ENCODE results near the gene IL22RA1.

IL22RA1 gene

GRCh38 chr1:24173638-24174575 lies 31.0 kb upstream of the IL22RA1 start:
- peak overlapping the region; percentile 8; the same call in 1 of the 2 replicates for H3K27ac ChIP-seq (ENCODE audit: low read depth, low read length)
- H2AFZ ChIP-seq (ENCODE audit: low read depth, low read length, severe bottlenecking): no peak overlapping the region
- peaks cover 99% of the 10 kb centered on the region for H3K79me2 ChIP-seq (ENCODE audit: insufficient read depth, low read length)
- peaks cover 32% of the 10 kb centered on the region for H4K20me1 ChIP-seq (ENCODE audit: low read depth, low read length)
- no peaks in the 10 kb centered on the region for H3K27me3 ChIP-seq (ENCODE audit: low read length)
- peaks cover 34% of the 10 kb centered on the region for H3F3A ChIP-seq (ENCODE audit: insufficient read depth)
- H3K36me3 ChIP-seq (ENCODE audit: low read length): peaks cover 71% of the 10 kb centered on the region
- H3K9me3 ChIP-seq (ENCODE audit: insufficient read depth, low read length): no peaks in the 10 kb centered on the region
- TF ChIP-seq EZH2phosphoT487 (conservative IDR thresholded peaks at IDR 0.05; ENCODE audit: low read length): no peak
- no peak for TF ChIP-seq CTCF (IDR thresholded peaks at IDR 0.05; ENCODE audit: insufficient read depth, low read length, poor library complexity, severe bottlenecking)
- H3K4me2 ChIP-seq (ENCODE audit: low read depth, low read length, poor library complexity, severe bottlenecking): peak overlapping the region; percentile 3
- H3K9ac ChIP-seq (ENCODE audit: low read length): no peak overlapping the region
- H3K9me2 ChIP-seq (replicated peaks; ENCODE audit: insufficient read depth, low read length): no peaks in the 10 kb centered on the region
- H3K4me3 ChIP-seq (ENCODE audit: insufficient read depth, low read length, poor library complexity, severe bottlenecking): no peak overlapping the region

- no peak overlapping the region for H3K4me2 ChIP-seq (ENCODE audit: low read depth, low read length, poor library complexity, severe bottlenecking)
- peaks cover 30% of the 10 kb centered on the region for H3F3A ChIP-seq (ENCODE audit: insufficient read depth)
- H3K79me2 ChIP-seq (ENCODE audit: insufficient read depth, low read length): peaks cover 97% of the 10 kb centered on the region
- H3K36me3 ChIP-seq (ENCODE audit: low read length): peaks cover 71% of the 10 kb centered on the region
- no peak overlapping the region for H3K4me3 ChIP-seq (ENCODE audit: insufficient read depth, low read length, poor library complexity, severe bottlenecking)
- H2AFZ ChIP-seq (ENCODE audit: low read depth, low read length, severe bottlenecking): no peak overlapping the region
- H3K9ac ChIP-seq (ENCODE audit: low read length): no peak overlapping the region
- no peak overlapping the region for H3K27ac ChIP-seq (ENCODE audit: low read depth, low read length)
- H3K9me2 ChIP-seq (replicated peaks; ENCODE audit: insufficient read depth, low read length): no peaks in the 10 kb centered on the region
- TF ChIP-seq CTCF (IDR thresholded peaks at IDR 0.05; ENCODE audit: insufficient read depth, low read length, poor library complexity, severe bottlenecking): no peak
- no peak for TF ChIP-seq EZH2phosphoT487 (conservative IDR thresholded peaks at IDR 0.05; ENCODE audit: low read length)
- no peaks in the 10 kb centered on the region for H3K27me3 ChIP-seq (ENCODE audit: low read length)
- H3K9me3 ChIP-seq (ENCODE audit: insufficient read depth, low read length): no peaks in the 10 kb centered on the region
- H4K20me1 ChIP-seq (ENCODE audit: low read depth, low read length): peaks cover 38% of the 10 kb centered on the region
These were observed 29.7 kb upstream of the IL22RA1 start for GRCh38 chr1:24172598-24172997.

- Histone ChIP-seq H3K4me2 (ENCODE audit: low read depth, low read length, poor library complexity, severe bottlenecking) (no peak overlapping the region), H3K79me2 (ENCODE audit: insufficient read depth, low read length) (peaks cover 69% of the 10 kb centered on the region), H3K27me3 (ENCODE audit: low read length) (no peaks in the 10 kb centered on the region), H3K4me3 (ENCODE audit: insufficient read depth, low read length, poor library complexity, severe bottlenecking) (no peak overlapping the region), H3F3A (ENCODE audit: insufficient read depth) (peaks cover 15% of the 10 kb centered on the region), H4K20me1 (ENCODE audit: low read depth, low read length) (peaks cover 24% of the 10 kb centered on the region), H3K9me2 (replicated peaks; ENCODE audit: insufficient read depth, low read length) (no peaks in the 10 kb centered on the region), H3K36me3 (ENCODE audit: low read length) (peaks cover 64% of the 10 kb centered on the region), H2AFZ (ENCODE audit: low read depth, low read length, severe bottlenecking) (no peak overlapping the region), H3K27ac (ENCODE audit: low read depth, low read length) (no peak overlapping the region), H3K9me3 (ENCODE audit: insufficient read depth, low read length) (no peaks in the 10 kb centered on the region), H3K9ac (ENCODE audit: low read length) (no peak overlapping the region)
- no peak for TF ChIP-seq CTCF (IDR thresholded peaks at IDR 0.05; ENCODE audit: insufficient read depth, low read length, poor library complexity, severe bottlenecking)
- no peak for TF ChIP-seq EZH2phosphoT487 (conservative IDR thresholded peaks at IDR 0.05; ENCODE audit: low read length)
These were observed 26.3 kb upstream of the IL22RA1 start for GRCh38 chr1:24169286-24169685.
